Measurements from ENCODE around the gene TIMP2.

TIMP2 gene

GRCh38 chr17:78884876-78885667 is 40.1 kb downstream of the TIMP2 start:
- H3K27me3 ChIP-seq (ENCODE audit: low read depth, low read length), result no peaks in the 10 kb centered on the region
- H3K79me2 ChIP-seq (ENCODE audit: low read length), result no peaks in the 10 kb centered on the region
- no peaks in the 10 kb centered on the region for H4K20me1 ChIP-seq (ENCODE audit: insufficient read depth, low read length)
- H3K9me3 ChIP-seq (ENCODE audit: insufficient read depth, low read length), result no peaks in the 10 kb centered on the region
- no peak overlapping the region for H3K9ac ChIP-seq (ENCODE audit: low read length)
- no peak for TF ChIP-seq EZH2phosphoT487 (IDR thresholded peaks at IDR 0.05; ENCODE audit: low read depth)
- no peak for TF ChIP-seq CTCF (IDR thresholded peaks at IDR 0.05; ENCODE audit: low read depth, low read length)
- no peak overlapping the region for H3K4me3 ChIP-seq (ENCODE audit: low read length)
- no peak overlapping the region for H2AFZ ChIP-seq (ENCODE audit: low read depth, low read length)
- H3K27ac ChIP-seq (ENCODE audit: low read length), result no peak overlapping the region
- no peaks in the 10 kb centered on the region for H3K36me3 ChIP-seq (replicated peaks; ENCODE audit: low read depth, low read length)
- H3K4me1 ChIP-seq (ENCODE audit: low read length), result peaks cover 25% of the 10 kb centered on the region
- H3K4me2 ChIP-seq (ENCODE audit: low read length), result no peak overlapping the region

- Histone ChIP-seq H3K36me3 (replicated peaks; ENCODE audit: low read depth, low read length) (no peaks in the 10 kb centered on the region), H2AFZ (ENCODE audit: low read depth, low read length) (no peak overlapping the region), H3K4me1 (ENCODE audit: low read length) (peaks cover 18% of the 10 kb centered on the region), H3K9ac (ENCODE audit: low read length) (no peak overlapping the region), H3K4me2 (ENCODE audit: low read length) (no peak overlapping the region), H3K27me3 (ENCODE audit: low read depth, low read length) (no peaks in the 10 kb centered on the region), H3K79me2 (ENCODE audit: low read length) (no peaks in the 10 kb centered on the region), H3K9me3 (ENCODE audit: insufficient read depth, low read length) (no peaks in the 10 kb centered on the region), H3K27ac (ENCODE audit: low read length) (no peak overlapping the region), H3K4me3 (ENCODE audit: low read length) (no peak overlapping the region), H4K20me1 (ENCODE audit: insufficient read depth, low read length) (no peaks in the 10 kb centered on the region)
- TF ChIP-seq CTCF (IDR thresholded peaks at IDR 0.05; ENCODE audit: low read depth, low read length) (no peak), EZH2phosphoT487 (IDR thresholded peaks at IDR 0.05; ENCODE audit: low read depth) (no peak)
Measured at GRCh38 chr17:78884148-78884825, 40.9 kb downstream of the TIMP2 start.

- no peaks in the 10 kb centered on the region for H3K79me2 ChIP-seq (ENCODE audit: low read length)
- no peak overlapping the region for H2AFZ ChIP-seq (ENCODE audit: low read depth, low read length)
- no peaks in the 10 kb centered on the region for H4K20me1 ChIP-seq (ENCODE audit: insufficient read depth, low read length)
- H3K9me3 ChIP-seq (ENCODE audit: insufficient read depth, low read length), result no peaks in the 10 kb centered on the region
- TF ChIP-seq EZH2phosphoT487 (IDR thresholded peaks at IDR 0.05; ENCODE audit: low read depth), result no peak
- TF ChIP-seq CTCF (IDR thresholded peaks at IDR 0.05; ENCODE audit: low read depth, low read length), result no peak
- H3K36me3 ChIP-seq (replicated peaks; ENCODE audit: low read depth, low read length), result no peaks in the 10 kb centered on the region
- no peaks in the 10 kb centered on the region for H3K27me3 ChIP-seq (ENCODE audit: low read depth, low read length)
- no peak overlapping the region for H3K27ac ChIP-seq (ENCODE audit: low read length)
- no peak overlapping the region for H3K9ac ChIP-seq (ENCODE audit: low read length)
- no peak overlapping the region for H3K4me3 ChIP-seq (ENCODE audit: low read length)
- no peak overlapping the region for H3K4me2 ChIP-seq (ENCODE audit: low read length)
- H3K4me1 ChIP-seq (ENCODE audit: low read length), result peaks cover 11% of the 10 kb centered on the region
Measured at GRCh38 chr17:78883533-78884131, 41.6 kb downstream of the TIMP2 start.

GRCh38 chr17:78883089-78883532 is 42.1 kb downstream of the TIMP2 start:
- H3K4me2 ChIP-seq (ENCODE audit: low read length), result no peak overlapping the region

More at GRCh38 chr17:78883089-78883532, 42.1 kb downstream of the TIMP2 start:
- Histone ChIP-seq H3K36me3 (replicated peaks; ENCODE audit: low read depth, low read length) (no peaks in the 10 kb centered on the region), H3K9ac (ENCODE audit: low read length) (no peak overlapping the region), H3K4me1 (ENCODE audit: low read length) (peaks cover 6% of the 10 kb centered on the region; the same call in 1 of the 2 replicates), H2AFZ (ENCODE audit: low read depth, low read length) (peak overlapping the region; percentile 81), H3K79me2 (ENCODE audit: low read length) (no peaks in the 10 kb centered on the region), H4K20me1 (ENCODE audit: insufficient read depth, low read length) (no peaks in the 10 kb centered on the region), H3K9me3 (ENCODE audit: insufficient read depth, low read length) (no peaks in the 10 kb centered on the region), H3K27ac (ENCODE audit: low read length) (no peak overlapping the region), H3K4me3 (ENCODE audit: low read length) (no peak overlapping the region), H3K27me3 (ENCODE audit: low read depth, low read length) (no peaks in the 10 kb centered on the region)
- no peak for TF ChIP-seq CTCF (IDR thresholded peaks at IDR 0.05; ENCODE audit: low read depth, low read length)
- TF ChIP-seq EZH2phosphoT487 (IDR thresholded peaks at IDR 0.05; ENCODE audit: low read depth), result no peak

All from OCI-LY3 (cell line).